H1 (cell line): ENCODE data around the gene MUC5AC.

Source experiments
- BRCA1 ChIP-seq: IDR thresholded peaks from 2 replicates; pipeline ENCODE4 v1.6.1; 2012; ENCODE audit warnings: low read depth, low read length, improper control_type of control experiment
- CHD2 ChIP-seq: IDR thresholded peaks from 2 replicates; pipeline ENCODE4 v1.6.1; 2012; ENCODE audit warnings: low read length, improper control_type of control experiment
- PHF8 ChIP-seq: fragments of 200-600 bp; sonication (generic); conservative IDR thresholded peaks from 2 replicates; pipeline ENCODE4 v1.7.1; 2012; ENCODE audit warnings: low read depth, mild to moderate bottlenecking, inconsistent platforms, low read length, moderate library complexity
- POLR2A ChIP-seq, 2 experiments: IDR thresholded peaks; 1 replicate in 1 of 2; 2 replicates in 1 of 2; pipeline ENCODE4 v1.6.1; 2011; ENCODE audit warnings: low read depth in 2 of 2, low read length in 2 of 2, mild to moderate bottlenecking in 2 of 2; ENCODE audit errors: control extremely low read depth in 1 of 2
- POLR2AphosphoS5 ChIP-seq: IDR thresholded peaks from 2 replicates; pipeline ENCODE4 v1.6.1; 2011; ENCODE audit warnings: low read depth, low read length
- SAP30 ChIP-seq: fragments of 300-600 bp; sonication (generic); IDR thresholded peaks from 2 replicates; pipeline ENCODE4 v1.7.1; 2012; ENCODE audit warnings: low read length, moderate library complexity, mild to moderate bottlenecking, inconsistent platforms; ENCODE audit not compliant: insufficient read depth, insufficient replicate concordance
- SP1 ChIP-seq: IDR thresholded peaks from 2 replicates; pipeline ENCODE4 v1.6.1; 2011; ENCODE audit warnings: low read depth, low read length
- TEAD4 ChIP-seq: IDR thresholded peaks from 2 replicates; pipeline ENCODE4 v1.6.1; 2012; ENCODE audit warnings: low read depth, low read length, inconsistent platforms, mixed read lengths
- ZNF274 ChIP-seq: IDR thresholded peaks from 2 replicates; pipeline ENCODE4 v1.7.0; 2012; ENCODE audit warnings: low read length, borderline replicate concordance; ENCODE audit errors: extremely low read depth
- TF ChIP-seq, protein P1 (sequence below), 3 experiments: IDR thresholded peaks; 1 replicate in 2 of 3; 2 replicates in 1 of 3; pipeline versions ENCODE4 v1.5.1 to v1.6.1; 2011; ENCODE audit warnings: low read length in 3 of 3, mild to moderate bottlenecking in 3 of 3, inconsistent platforms in 2 of 3, low read depth in 1 of 3, moderate library complexity in 1 of 3; ENCODE audit not compliant: insufficient read depth in 1 of 3; ENCODE audit errors: control extremely low read depth in 1 of 3
- TF ChIP-seq, protein P2 (sequence below): IDR thresholded peaks from 2 replicates; pipeline ENCODE4 v1.6.1; 2011; ENCODE audit warnings: low read length, improper control_type of control experiment
- TF ChIP-seq, protein P3 (sequence below): IDR thresholded peaks from 2 replicates; pipeline ENCODE4 v1.6.1; 2011; ENCODE audit warnings: low read depth, mild to moderate bottlenecking, low read length; ENCODE audit not compliant: insufficient read depth

GRCh38 chr11:1237851-1238250 lies 80.1 kb downstream of the MUC5AC start:
- TF ChIP-seq CHD2 (no peak), PHF8 (no peak), POLR2A (IDR thresholded peaks at IDR 0.05; ENCODE audit: control extremely low read depth in 1 of 2, low read depth in 2 of 2, low read length in 2 of 2) (no peak), POLR2AphosphoS5 (no peak), BRCA1 (no peak), ZNF274 (no peak), SAP30 (no peak), TEAD4 (no peak), SP1 (no peak)
- TF ChIP-seq, protein P1, sequence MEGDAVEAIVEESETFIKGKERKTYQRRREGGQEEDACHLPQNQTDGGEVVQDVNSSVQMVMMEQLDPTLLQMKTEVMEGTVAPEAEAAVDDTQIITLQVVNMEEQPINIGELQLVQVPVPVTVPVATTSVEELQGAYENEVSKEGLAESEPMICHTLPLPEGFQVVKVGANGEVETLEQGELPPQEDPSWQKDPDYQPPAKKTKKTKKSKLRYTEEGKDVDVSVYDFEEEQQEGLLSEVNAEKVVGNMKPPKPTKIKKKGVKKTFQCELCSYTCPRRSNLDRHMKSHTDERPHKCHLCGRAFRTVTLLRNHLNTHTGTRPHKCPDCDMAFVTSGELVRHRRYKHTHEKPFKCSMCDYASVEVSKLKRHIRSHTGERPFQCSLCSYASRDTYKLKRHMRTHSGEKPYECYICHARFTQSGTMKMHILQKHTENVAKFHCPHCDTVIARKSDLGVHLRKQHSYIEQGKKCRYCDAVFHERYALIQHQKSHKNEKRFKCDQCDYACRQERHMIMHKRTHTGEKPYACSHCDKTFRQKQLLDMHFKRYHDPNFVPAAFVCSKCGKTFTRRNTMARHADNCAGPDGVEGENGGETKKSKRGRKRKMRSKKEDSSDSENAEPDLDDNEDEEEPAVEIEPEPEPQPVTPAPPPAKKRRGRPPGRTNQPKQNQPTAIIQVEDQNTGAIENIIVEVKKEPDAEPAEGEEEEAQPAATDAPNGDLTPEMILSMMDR (IDR thresholded peaks at IDR 0.05; ENCODE audit: control extremely low read depth in 1 of 3, insufficient read depth in 1 of 3, low read depth in 1 of 3, low read length in 3 of 3), result no peak
- TF ChIP-seq, protein P2, sequence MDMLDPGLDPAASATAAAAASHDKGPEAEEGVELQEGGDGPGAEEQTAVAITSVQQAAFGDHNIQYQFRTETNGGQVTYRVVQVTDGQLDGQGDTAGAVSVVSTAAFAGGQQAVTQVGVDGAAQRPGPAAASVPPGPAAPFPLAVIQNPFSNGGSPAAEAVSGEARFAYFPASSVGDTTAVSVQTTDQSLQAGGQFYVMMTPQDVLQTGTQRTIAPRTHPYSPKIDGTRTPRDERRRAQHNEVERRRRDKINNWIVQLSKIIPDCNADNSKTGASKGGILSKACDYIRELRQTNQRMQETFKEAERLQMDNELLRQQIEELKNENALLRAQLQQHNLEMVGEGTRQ, result no peak
- TF ChIP-seq, protein P3, sequence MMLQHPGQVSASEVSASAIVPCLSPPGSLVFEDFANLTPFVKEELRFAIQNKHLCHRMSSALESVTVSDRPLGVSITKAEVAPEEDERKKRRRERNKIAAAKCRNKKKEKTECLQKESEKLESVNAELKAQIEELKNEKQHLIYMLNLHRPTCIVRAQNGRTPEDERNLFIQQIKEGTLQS, result no peak
